HG02623 (cell line): ENCODE data around the gene USP22.

ENCODE experiments used
- ATAC-seq: cut with Tn5 transposase; IDR thresholded peaks from one replicate; pipeline ENCODE4 v1.9.1; 2021; ENCODE audit warnings: moderate library complexity; ENCODE audit not compliant: unreplicated experiment

USP22 gene

DNA sequence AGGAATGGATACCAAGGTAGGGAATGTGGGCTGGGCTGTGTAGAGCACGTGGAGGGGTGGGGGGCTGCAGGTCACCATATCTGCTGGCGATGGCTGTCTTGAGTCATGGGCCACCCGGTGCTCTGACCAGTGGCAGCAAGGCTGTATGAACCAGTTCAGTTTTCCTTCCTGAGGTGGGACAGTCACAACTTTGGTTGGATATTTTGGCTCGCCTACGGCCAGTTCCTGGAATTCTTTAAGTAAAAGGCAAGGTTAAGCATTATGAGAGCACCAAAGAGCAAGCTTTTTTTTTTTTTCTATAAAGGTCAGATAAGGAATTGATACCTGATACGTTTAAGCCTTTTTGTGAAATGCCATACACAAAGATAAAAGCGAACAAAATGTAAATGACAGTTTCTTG lies 81.9 kb downstream of the USP22 start:
- ATAC-seq: no peak

DNA sequence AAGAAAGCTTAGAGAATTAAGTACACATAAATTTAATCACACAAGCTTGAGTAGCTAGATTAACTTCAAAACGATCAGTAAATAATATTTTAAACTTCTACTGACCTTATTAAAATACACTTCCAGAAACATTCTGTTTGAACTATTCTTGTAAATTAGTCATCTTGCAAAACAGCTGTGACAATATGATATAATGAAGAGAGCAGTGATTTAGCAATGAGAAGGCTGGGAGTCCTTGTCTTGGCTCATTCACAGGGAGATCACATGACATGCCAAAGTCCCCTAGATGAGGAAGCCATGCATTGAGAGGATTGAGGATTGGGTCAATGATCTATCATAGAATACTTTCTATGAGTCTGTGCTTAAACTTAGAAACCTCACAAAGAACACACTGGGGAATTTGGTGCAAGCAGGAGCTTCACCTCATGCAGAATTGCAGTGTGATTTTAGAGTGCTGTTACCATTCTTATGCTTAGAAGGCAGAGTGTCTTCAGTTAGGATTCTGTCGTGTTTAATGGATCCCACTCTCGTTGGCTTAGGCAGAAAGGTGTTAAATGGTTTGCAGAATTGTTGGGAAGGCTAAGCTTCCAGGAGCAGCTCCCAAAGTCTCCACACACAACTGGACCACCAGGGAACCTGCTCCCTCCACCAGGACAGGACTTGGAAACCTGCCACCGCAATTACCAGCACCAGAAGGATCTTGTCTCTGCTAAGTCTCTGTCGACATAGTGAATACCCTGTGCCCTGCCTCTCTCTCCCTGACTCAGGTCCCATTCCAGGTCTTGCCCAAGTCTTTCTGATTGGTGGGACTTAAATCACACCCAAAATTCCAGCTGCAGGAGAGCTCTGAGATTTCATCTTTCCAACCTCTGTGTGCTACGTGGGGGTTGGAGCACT lies 87.1 kb downstream of the USP22 start:
- no peak for ATAC-seq

GRCh38 chr17:20954794-20955193 lies 88.0 kb downstream of the USP22 start:
- ATAC-seq: no peak

DNA sequence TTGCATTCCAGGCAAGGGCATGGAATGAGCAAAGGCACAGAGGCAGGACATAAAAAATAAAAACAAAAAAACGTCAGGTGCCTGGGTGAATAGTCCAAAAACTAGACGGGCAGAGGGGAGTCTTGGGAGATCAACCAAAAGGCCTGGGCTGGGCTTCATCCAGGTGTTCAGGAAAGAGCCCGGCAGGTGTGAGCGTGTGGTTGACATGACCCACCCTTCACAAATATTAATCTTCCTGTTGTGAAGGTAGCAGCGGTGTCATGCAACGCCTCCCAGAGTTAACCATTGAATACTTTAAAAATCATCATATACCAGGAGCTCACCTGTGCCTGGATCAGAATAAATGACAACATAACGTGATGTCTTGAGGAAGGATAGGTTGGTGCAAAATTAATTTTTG lies 90.6 kb downstream of the USP22 start:
- no peak for ATAC-seq
